Measurements from ENCODE around the gene UBR4. TPM values are rescaled to one million over a fixed set of nuclear protein-coding genes. Genes with fewer than 3 reads are reported as not detected.

Gene UBR4
- total RNA-seq, 4 donors from 2014 or later, result 214 to 324 (median 272) TPM

GRCh38 chr1:19076841-19077616, 133.0 kb downstream of the UBR4 start:
- Histone ChIP-seq H3K9me3 (no peaks in the 10 kb centered on the region), H3K27me3 (no peaks in the 10 kb centered on the region), H3K36me3 (peaks cover 64% of the 10 kb centered on the region), H3K4me3 (no peak overlapping the region), H3K4me1 (peaks cover 90% of the 10 kb centered on the region), H3K27ac (peak overlapping the region; percentile 91)
- TF ChIP-seq POLR2AphosphoS5 (IDR thresholded peaks at IDR 0.05), result no peak
- no peak for TF ChIP-seq CTCF (IDR thresholded peaks at IDR 0.05)
- TF ChIP-seq POLR2A (IDR thresholded peaks at IDR 0.05), result no peak
- TF ChIP-seq EP300 (IDR thresholded peaks at IDR 0.05), result no peak
- 65% methylated on average over 20 of the region's 20 CpGs for WGBS
- DNase-seq (ENCODE audit: low spot score in 2 of 2), result no peak

GRCh38 chr1:19074902-19075721, 135.0 kb downstream of the UBR4 start:
- no peak for DNase-seq (ENCODE audit: low spot score in 2 of 2)
- no peaks in the 10 kb centered on the region for H3K9me3 ChIP-seq
- H3K36me3 ChIP-seq, result peaks cover 53% of the 10 kb centered on the region
- no peak overlapping the region for H3K4me3 ChIP-seq
- no peaks in the 10 kb centered on the region for H3K27me3 ChIP-seq
- 54% methylated on average over 18 of the region's 21 CpGs for WGBS
- peak overlapping the region; percentile 91 for H3K27ac ChIP-seq
- TF ChIP-seq CTCF (IDR thresholded peaks at IDR 0.05) (no peak), POLR2AphosphoS5 (IDR thresholded peaks at IDR 0.05) (no peak), EP300 (IDR thresholded peaks at IDR 0.05) (no peak), POLR2A (IDR thresholded peaks at IDR 0.05) (no peak)
- peaks cover 75% of the 10 kb centered on the region for H3K4me1 ChIP-seq

- H3K4me1 ChIP-seq, result peaks cover 74% of the 10 kb centered on the region
- H3K27ac ChIP-seq, result peak overlapping the region; percentile 91
- H3K36me3 ChIP-seq, result peaks cover 53% of the 10 kb centered on the region
- no peak for DNase-seq (ENCODE audit: low spot score in 2 of 2)
- H3K27me3 ChIP-seq, result no peaks in the 10 kb centered on the region
- no peak overlapping the region for H3K4me3 ChIP-seq
- 36% methylated on average over 17 of the region's 17 CpGs for WGBS
- no peaks in the 10 kb centered on the region for H3K9me3 ChIP-seq
- TF ChIP-seq POLR2AphosphoS5 (IDR thresholded peaks at IDR 0.05), result no peak
- TF ChIP-seq EP300 (IDR thresholded peaks at IDR 0.05), result no peak
- no peak for TF ChIP-seq CTCF (IDR thresholded peaks at IDR 0.05)
- no peak for TF ChIP-seq POLR2A (IDR thresholded peaks at IDR 0.05)
Measured at GRCh38 chr1:19074361-19074901, 135.6 kb downstream of the UBR4 start.

- 55% methylated on average over 17 of the region's 23 CpGs for WGBS
- Histone ChIP-seq H3K36me3 (peaks cover 52% of the 10 kb centered on the region), H3K4me1 (peaks cover 72% of the 10 kb centered on the region), H3K27ac (peak overlapping the region; percentile 91), H3K9me3 (no peaks in the 10 kb centered on the region), H3K27me3 (no peaks in the 10 kb centered on the region), H3K4me3 (no peak overlapping the region)
- TF ChIP-seq POLR2A (IDR thresholded peaks at IDR 0.05) (no peak), CTCF (IDR thresholded peaks at IDR 0.05) (no peak), POLR2AphosphoS5 (IDR thresholded peaks at IDR 0.05) (no peak), EP300 (IDR thresholded peaks at IDR 0.05) (no peak)
- DNase-seq (ENCODE audit: low spot score in 2 of 2), result no peak
Measured at GRCh38 chr1:19073311-19074186, 136.5 kb downstream of the UBR4 start.

Data from suprapubic skin (tissue), 4 donors.